H1 (cell line): ENCODE results near the gene DHX36. TPM values are rescaled to one million over a fixed set of nuclear protein-coding genes. Genes with fewer than 3 reads are reported as not detected.

Experiments used
- CTCF ChIA-PET: fragments of 300-600 bp; sonication (Branson Sonifier 250); formaldehyde crosslinking; loops from one replicate; lab custom pipeline; 2021; ENCODE audit not compliant: partially characterized antibody; lab: Charles Lee
- POLR2A ChIA-PET: fragments of 300-600 bp; sonication (Branson Sonifier 250); formaldehyde crosslinking; loops from one replicate; lab custom pipeline; 2021; ENCODE audit warnings: inconsistent platforms; ENCODE audit not compliant: partially characterized antibody; lab: Charles Lee
- DNase-seq, 2 experiments: peaks; one replicate each; pipeline versions ENCODE4 v3.0.0 to v3.0.0-alpha.2; 2010 to 2022; ENCODE audit warnings: low spot score in 2 of 2, low read depth in 1 of 2, mixed read lengths in 1 of 2
- FAIRE-seq: peaks from 2 replicates; lab custom pipeline; 2011; peaks lifted over from hg19 to GRCh38; lab: Jason Lieb, UNC
- H2AFZ ChIP-seq: 2 replicates; pipeline ENCODE4 v1.8.1; 2012; ENCODE audit warnings: low read length, inconsistent platforms
- H2AK5ac ChIP-seq: 2 replicates; pipeline ENCODE4 v1.6.1; 2013; ENCODE audit warnings: low read depth, low read length
- H2BK120ac ChIP-seq: replicated peaks from 2 replicates; pipeline ENCODE3; 2013; ENCODE audit warnings: low read depth, low read length, inconsistent platforms
- H2BK12ac ChIP-seq: 2 replicates; pipeline ENCODE4 v1.6.1; 2013; ENCODE audit warnings: low read depth, low read length
- H2BK15ac ChIP-seq: 2 replicates; pipeline ENCODE4 v1.6.1; 2013; ENCODE audit warnings: low read length
- H2BK20ac ChIP-seq: 2 replicates; pipeline ENCODE4 v1.6.1; 2013; ENCODE audit warnings: low read length
- H2BK5ac ChIP-seq: 2 replicates; pipeline ENCODE4 v1.6.1; 2013; ENCODE audit warnings: low read depth, low read length
- H3K14ac ChIP-seq: 2 replicates; pipeline ENCODE4 v1.6.1; 2013; ENCODE audit warnings: inconsistent platforms; ENCODE audit not compliant: insufficient read length
- H3K18ac ChIP-seq: 2 replicates; pipeline ENCODE4 v1.6.1; 2013; ENCODE audit warnings: low read length; ENCODE audit errors: extremely low read depth
- H3K23ac ChIP-seq: 2 replicates; pipeline ENCODE4 v1.6.1; 2013; ENCODE audit warnings: inconsistent platforms; ENCODE audit not compliant: insufficient read length
- H3K23me2 ChIP-seq: 2 replicates; pipeline ENCODE4 v1.6.1; 2013; ENCODE audit warnings: low read depth, low read length
- H3K27ac ChIP-seq: 2 replicates; pipeline ENCODE4 v1.6.1; 2011; ENCODE audit warnings: low read depth, low read length, inconsistent platforms
- H3K27me3 ChIP-seq, 4 experiments: replicated peaks in 1 of 4; 1 replicate in 1 of 4; 2 replicates in 3 of 4; pipeline versions ENCODE4 v1.6.1 to v1.8.1; 2011 to 2013; ENCODE audit warnings: low read length in 3 of 4, mild to moderate bottlenecking in 3 of 4, inconsistent platforms in 2 of 4, mixed read lengths in 2 of 4, moderate library complexity in 1 of 4; ENCODE audit not compliant: control insufficient read depth in 3 of 4, insufficient read depth in 3 of 4; ENCODE audit errors: extremely low read depth in 1 of 4
- H3K36me3 ChIP-seq, 4 experiments: 2 replicates each; pipeline versions ENCODE4 v1.6.1 to v1.8.1; 2011 to 2013; ENCODE audit warnings: mild to moderate bottlenecking in 4 of 4, low read length in 3 of 4, moderate library complexity in 2 of 4, control low read depth in 1 of 4, inconsistent platforms in 1 of 4; ENCODE audit not compliant: insufficient read depth in 4 of 4, control insufficient read depth in 2 of 4
- H3K4ac ChIP-seq: replicated peaks from 2 replicates; pipeline ENCODE3; 2013; ENCODE audit warnings: low read length, low read depth, mixed read lengths, inconsistent platforms; ENCODE audit not compliant: insufficient read length
- H3K4me1 ChIP-seq, 4 experiments: replicated peaks in 1 of 4; 1 replicate in 1 of 4; 2 replicates in 3 of 4; pipeline versions ENCODE4 v1.6.1 to v1.8.1; 2011 to 2013; ENCODE audit warnings: low read length in 3 of 4, inconsistent platforms in 2 of 4, mixed read lengths in 1 of 4; ENCODE audit not compliant: insufficient read depth in 4 of 4, control insufficient read depth in 3 of 4
- H3K4me2 ChIP-seq, 2 experiments: 2 replicates each; pipeline versions ENCODE4 v1.6.1 to v1.8.1; 2011 to 2013; ENCODE audit warnings: low read depth in 2 of 2, low read length in 2 of 2, control low read depth in 1 of 2, inconsistent platforms in 1 of 2, mild to moderate bottlenecking in 1 of 2; ENCODE audit not compliant: insufficient read depth in 1 of 2
- H3K4me3 ChIP-seq, 4 experiments: fragments of 200-600, 300-600 bp in 1 of 4; sonication (generic), shearing (Covaris generic), sonication (Bioruptor Twin) in 1 of 4; 2 replicates each; pipeline versions ENCODE4 v1.5.1 to v1.8.1; 2011 to 2016; ENCODE audit warnings: low read length in 4 of 4, low read depth in 3 of 4, control low read depth in 2 of 4, inconsistent platforms in 2 of 4, mild to moderate bottlenecking in 2 of 4, mixed read lengths in 1 of 4, moderate library complexity in 1 of 4; ENCODE audit not compliant: insufficient read depth in 2 of 4; ENCODE audit errors: extremely low read depth in 1 of 4
- H3K56ac ChIP-seq: replicated peaks from 2 replicates; pipeline ENCODE3; 2013; ENCODE audit warnings: low read depth, mild to moderate bottlenecking, mixed read lengths, low read length, inconsistent platforms; ENCODE audit not compliant: insufficient read length
- H3K79me1 ChIP-seq: 2 replicates; pipeline ENCODE4 v1.6.1; 2013; ENCODE audit warnings: low read depth, low read length, control low read depth
- H3K79me2 ChIP-seq, 2 experiments: 2 replicates each; pipeline versions ENCODE4 v1.6.1 to v1.8.1; 2012 to 2013; ENCODE audit warnings: low read length in 2 of 2, mild to moderate bottlenecking in 2 of 2, inconsistent platforms in 1 of 2; ENCODE audit not compliant: insufficient read depth in 2 of 2, control insufficient read depth in 1 of 2
- H3K9ac ChIP-seq, 4 experiments: replicated peaks in 1 of 4; 1 replicate in 1 of 4; 2 replicates in 3 of 4; pipeline versions ENCODE4 v1.6.1 to v1.8.1; 2011 to 2013; ENCODE audit warnings: low read depth in 3 of 4, low read length in 3 of 4, control low read depth in 2 of 4, mild to moderate bottlenecking in 2 of 4, moderate library complexity in 2 of 4, inconsistent platforms in 1 of 4; ENCODE audit errors: extremely low read depth in 1 of 4
- H3K9me3 ChIP-seq, 2 experiments: 2 replicates each; pipeline versions ENCODE4 v1.6.1 to v1.8.1; 2012 to 2013; ENCODE audit warnings: mild to moderate bottlenecking in 2 of 2, moderate library complexity in 2 of 2, control low read depth in 1 of 2, inconsistent platforms in 1 of 2, low read depth in 1 of 2, low read length in 1 of 2, mixed read lengths in 1 of 2; ENCODE audit not compliant: insufficient read depth in 2 of 2
- H4K20me1 ChIP-seq, 2 experiments: replicated peaks in 1 of 2; 2 replicates each; pipeline versions ENCODE3 to v1.8.1; 2011 to 2013; ENCODE audit warnings: inconsistent platforms in 2 of 2, low read length in 2 of 2, mild to moderate bottlenecking in 1 of 2; ENCODE audit not compliant: insufficient read depth in 2 of 2, control insufficient read depth in 1 of 2
- H4K5ac ChIP-seq: 2 replicates; pipeline ENCODE4 v1.6.1; 2013; ENCODE audit warnings: low read length, low read depth, mixed read lengths, inconsistent platforms; ENCODE audit not compliant: insufficient read length
- H4K8ac ChIP-seq: 2 replicates; pipeline ENCODE4 v1.8.0; 2013; ENCODE audit warnings: mild to moderate bottlenecking, moderate library complexity, low read length, inconsistent platforms; ENCODE audit not compliant: insufficient read depth; ENCODE audit errors: extremely low read depth
- H4K91ac ChIP-seq: replicated peaks from 2 replicates; pipeline ENCODE3; 2013; ENCODE audit warnings: low read length, mixed read lengths, inconsistent platforms; ENCODE audit not compliant: insufficient read length
- SAP30 ChIP-seq: fragments of 300-600 bp; sonication (generic); IDR thresholded peaks from 2 replicates; pipeline ENCODE4 v1.7.1; 2012; ENCODE audit warnings: low read length, moderate library complexity, mild to moderate bottlenecking, inconsistent platforms; ENCODE audit not compliant: insufficient read depth, insufficient replicate concordance
- WGBS, 2 experiments: shearing (Covaris generic) in 1 of 2; methylation state at CpG; one replicate each; pipeline versions ENCODE4 v1.1.6 to v1.1.7; 2013 to 2015; ENCODE audit warnings: low lambda C conversion rate in 2 of 2, mixed read lengths in 2 of 2, inconsistent platforms in 1 of 2, low coverage in 1 of 2, missing lambda C conversion rate in 1 of 2; ENCODE audit not compliant: insufficient replicate concordance in 2 of 2, insufficient coverage in 1 of 2, insufficient read length in 1 of 2; ENCODE audit errors: extremely low coverage in 1 of 2, missing lambda C conversion rate in 1 of 2; 5-methylcytosine and 5-hydroxymethylcytosine counted together
- polyA plus RNA-seq, 7 experiments: library from polyadenylated mRNA; depleted of rRNA in 3 of 7; stranded (reverse) in 5 of 7; unstranded in 2 of 7; fragments of >200 nt in 5 of 7; fragments of 200-250 nt in 2 of 7; gene quantifications; 1 replicate in 5 of 7; 2 replicates in 1 of 7; 4 replicates in 1 of 7; pipeline versions ENCODE4 v1.2.1 to v1.2.3, GENCODE V29; 2011 to 2013; ENCODE audit warnings: missing spikeins in 2 of 7, mixed read lengths in 2 of 7
- total RNA-seq: library from RNA; stranded (reverse); fragmentation: NEBNext Ultra II Directional; extraction: Animal tissue kit (Norgen Biotek cat#: 25700); gene quantifications from 2 replicates; pipeline ENCODE4 v1.2.1, GENCODE V29; 2021

Gene DHX36
- total and polyA plus RNA-seq, 2 of the 8 experiments (the other 6 are each of a cell fraction or from before 2014, with no cell fraction given) = 44.9 to 131 TPM

DNA sequence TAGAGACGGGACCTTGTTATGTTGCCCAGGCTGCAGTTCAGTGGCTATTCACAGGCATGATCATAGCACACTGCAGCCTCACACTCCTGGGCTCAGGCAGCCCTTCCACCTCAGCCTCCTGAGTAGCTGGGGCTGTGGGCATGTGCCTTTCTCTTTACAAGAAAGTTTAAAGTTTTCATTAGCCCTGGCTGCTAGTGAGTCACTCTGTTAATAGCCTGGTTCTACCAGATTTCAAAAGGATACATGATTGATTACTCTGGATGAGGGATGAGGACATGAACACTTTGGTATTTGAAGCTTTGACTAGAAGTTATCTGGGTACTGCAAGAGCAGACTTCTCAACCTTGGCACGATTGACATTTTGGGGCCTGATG lies 95.1 kb downstream of the DHX36 start:
- Histone ChIP-seq H3K18ac (peak overlapping the region; percentile 20; the same call in 1 of the 2 replicates), H2BK12ac (no peak overlapping the region), H4K91ac (no peak overlapping the region), H2BK5ac (no peak overlapping the region), H3K79me1 (no peaks in the 10 kb centered on the region), H3K9me3 (no peaks in the 10 kb centered on the region), H3K23ac (no peak overlapping the region), H2BK120ac (no peak overlapping the region), H3K27ac (no peak overlapping the region), H4K20me1 (no peaks in the 10 kb centered on the region), H3K14ac (no peak overlapping the region), H3K4me2 (no peak overlapping the region), H3K36me3 (no peaks in the 10 kb centered on the region), H4K8ac (no peak overlapping the region), H3K27me3 (no peaks in the 10 kb centered on the region)
- DNase-seq (no peak), FAIRE-seq (no peak)
- WGBS, 2 experiments = 90% methylated on average over 2 of the region's 2 CpGs; no CpG with 5 or more reads in 1 of the 2 experiments
- POLR2A ChIA-PET = interaction anchor here (0.5 kb wide), 1 partner anchor 10 kb away, joined by 4 read pairs; no protein-coding TSS in a partner anchor
- TF ChIP-seq SAP30 = no peak
- TF ChIP-seq, all 59 proteins: peak for 0
- no peak overlapping the region for H3K4me3 ChIP-seq
- H4K5ac ChIP-seq = no peak overlapping the region
- H2AK5ac ChIP-seq = no peak overlapping the region
- H3K79me2 ChIP-seq = no peaks in the 10 kb centered on the region
- no peak overlapping the region for H3K56ac ChIP-seq
- CTCF ChIA-PET = interaction anchor here (0.9 to 5.5 kb wide), 4 partner anchors 11 to 54 kb away, joined by 3 to 31 read pairs (median 4); no protein-coding TSS in a partner anchor
- no peak overlapping the region for H2BK20ac ChIP-seq
- no peak overlapping the region for H3K9ac ChIP-seq
- no peaks in the 10 kb centered on the region for H3K23me2 ChIP-seq
- H2AFZ ChIP-seq = no peak overlapping the region
- H2BK15ac ChIP-seq = no peak overlapping the region
- peaks cover 0 to 5% (median 1%) of the 10 kb centered on the region in 4 experiments; a peak in 2 of 7 replicates for H3K4me1 ChIP-seq
- H3K4ac ChIP-seq = no peak overlapping the region
